ENCODE data around the gene MFN2. TPM values are rescaled to one million over a fixed set of nuclear protein-coding genes. Genes with fewer than 3 reads are reported as not detected.

MFN2 gene
- total and polyA plus RNA-seq, 3 donors from 2014 or later: 77.5 to 95.3 (median 80.0) TPM

- DNase-seq: no peak
- no peak for TF ChIP-seq POLR2A (IDR thresholded peaks at IDR 0.05)
- TF ChIP-seq, protein P1, sequence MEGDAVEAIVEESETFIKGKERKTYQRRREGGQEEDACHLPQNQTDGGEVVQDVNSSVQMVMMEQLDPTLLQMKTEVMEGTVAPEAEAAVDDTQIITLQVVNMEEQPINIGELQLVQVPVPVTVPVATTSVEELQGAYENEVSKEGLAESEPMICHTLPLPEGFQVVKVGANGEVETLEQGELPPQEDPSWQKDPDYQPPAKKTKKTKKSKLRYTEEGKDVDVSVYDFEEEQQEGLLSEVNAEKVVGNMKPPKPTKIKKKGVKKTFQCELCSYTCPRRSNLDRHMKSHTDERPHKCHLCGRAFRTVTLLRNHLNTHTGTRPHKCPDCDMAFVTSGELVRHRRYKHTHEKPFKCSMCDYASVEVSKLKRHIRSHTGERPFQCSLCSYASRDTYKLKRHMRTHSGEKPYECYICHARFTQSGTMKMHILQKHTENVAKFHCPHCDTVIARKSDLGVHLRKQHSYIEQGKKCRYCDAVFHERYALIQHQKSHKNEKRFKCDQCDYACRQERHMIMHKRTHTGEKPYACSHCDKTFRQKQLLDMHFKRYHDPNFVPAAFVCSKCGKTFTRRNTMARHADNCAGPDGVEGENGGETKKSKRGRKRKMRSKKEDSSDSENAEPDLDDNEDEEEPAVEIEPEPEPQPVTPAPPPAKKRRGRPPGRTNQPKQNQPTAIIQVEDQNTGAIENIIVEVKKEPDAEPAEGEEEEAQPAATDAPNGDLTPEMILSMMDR (IDR thresholded peaks at IDR 0.05): no peak
- no peaks in the 10 kb centered on the region for H3K9me3 ChIP-seq
- H3K27ac ChIP-seq: no peak overlapping the region
- no peaks in the 10 kb centered on the region for H3K27me3 ChIP-seq
- intact Hi-C loops (cut with DNase I; ENCODE audit: low total_unique reads): no loop called here
- no peak overlapping the region for H3K4me3 ChIP-seq
- 71 to 84% methylated on average over 5 to 7 of the region's 7 CpGs for WGBS, 2 donors
- peaks cover 8% of the 10 kb centered on the region for H3K4me1 ChIP-seq
- H3K36me3 ChIP-seq (ENCODE audit: low read depth, missing control alignments): no peaks in the 10 kb centered on the region
Observed at GRCh38 chr1:12059722-12060464, 79.6 kb downstream of the MFN2 start.

GRCh38 chr1:12060500-12060899 lies 80.3 kb downstream of the MFN2 start:
- Histone ChIP-seq H3K27ac (no peak overlapping the region), H3K27me3 (no peaks in the 10 kb centered on the region), H3K9me3 (no peaks in the 10 kb centered on the region), H3K36me3 (ENCODE audit: low read depth, missing control alignments) (no peaks in the 10 kb centered on the region), H3K4me1 (peaks cover 8% of the 10 kb centered on the region), H3K4me3 (no peak overlapping the region)
- WGBS, 2 donors: 94 to 96% methylated on average over 3 of the region's 3 CpGs
- TF ChIP-seq, protein P1 (IDR thresholded peaks at IDR 0.05): no peak
- TF ChIP-seq POLR2A (IDR thresholded peaks at IDR 0.05): no peak
- DNase-seq: no peak
- intact Hi-C loops (cut with DNase I; ENCODE audit: low total_unique reads): no loop called here

Small RNAs within 50 kb of the gene (microRNA-seq; reads per million reads assigned to microRNA genes)
- gene MIR6729 (ENCODE audit: borderline number of aligned reads in 2 of 2, borderline replicate concordance in 1 of 2): 0 reads per million in 2 donors

Small RNAs within 50 kb of the gene (small RNA-seq; reads per million reads assigned to genes)
- 0 reads per million in 2 donors for gene AL096840.1
- 0 reads per million in 2 donors for gene MIR6729
- 0 reads per million in 2 donors for gene RF00019
- 0 reads per million in 2 donors for gene RN7SL649P

Other genes with a start within 250 kb of the MFN2 start
- gene AGTRAP, start 244.3 kb upstream of the MFN2 start, total RNA-seq: 10 to 100 TPM; 64.1 to 75.3 TPM
- 49.2 TPM for gene AGTRAP, start 244.3 kb upstream of the MFN2 start, polyA plus RNA-seq (ENCODE audit: insufficient read depth, low read depth, low replicate concordance)
- 10 to 100 TPM; 26.0 to 34.5 TPM for gene C1orf167, start 218.3 kb upstream of the MFN2 start, total RNA-seq
- gene C1orf167, start 218.3 kb upstream of the MFN2 start, polyA plus RNA-seq (ENCODE audit: insufficient read depth, low read depth, low replicate concordance): 64.2 TPM
- 10 to 100 TPM; 68.3 to 78.3 TPM for gene MTHFR, start 174.5 kb upstream of the MFN2 start, total RNA-seq
- 30.4 TPM for gene MTHFR, start 174.5 kb upstream of the MFN2 start, polyA plus RNA-seq (ENCODE audit: insufficient read depth, low read depth, low replicate concordance)
- gene CLCN6, start 174.3 kb upstream of the MFN2 start, total RNA-seq: 10 to 100 TPM; 57.1 to 91.7 TPM
- gene CLCN6, start 174.3 kb upstream of the MFN2 start, polyA plus RNA-seq (ENCODE audit: insufficient read depth, low read depth, low replicate concordance): 47.9 TPM
- not detected for gene NPPA, start 132.7 kb upstream of the MFN2 start, total RNA-seq
- gene NPPA, start 132.7 kb upstream of the MFN2 start, polyA plus RNA-seq (ENCODE audit: insufficient read depth, low read depth, low replicate concordance): not detected
- under 1 TPM in 1 of 2 donors, not detected in 1; 0.50 TPM for gene NPPB, start 121.5 kb upstream of the MFN2 start, total RNA-seq
- not detected for gene NPPB, start 121.5 kb upstream of the MFN2 start, polyA plus RNA-seq (ENCODE audit: insufficient read depth, low read depth, low replicate concordance)
- 100 to 1,000 TPM; 140 to 144 TPM for gene KIAA2013, start 54.0 kb upstream of the MFN2 start, total RNA-seq
- gene KIAA2013, start 54.0 kb upstream of the MFN2 start, polyA plus RNA-seq (ENCODE audit: insufficient read depth, low read depth, low replicate concordance): 73.5 TPM
- gene PLOD1, start 45.7 kb upstream of the MFN2 start, total RNA-seq: 10 to 100 TPM; 33.1 to 62.0 TPM
- gene PLOD1, start 45.7 kb upstream of the MFN2 start, polyA plus RNA-seq (ENCODE audit: insufficient read depth, low read depth, low replicate concordance): 41.3 TPM
- 10 to 100 TPM; 69.8 to 83.9 TPM for gene MIIP, start 39.1 kb downstream of the MFN2 start, total RNA-seq
- 44.5 TPM for gene MIIP, start 39.1 kb downstream of the MFN2 start, polyA plus RNA-seq (ENCODE audit: insufficient read depth, low read depth, low replicate concordance)
- gene TNFRSF8, start 82.9 kb downstream of the MFN2 start, total RNA-seq: 1 to 10 TPM; 5.4 to 6.9 TPM
- gene TNFRSF8, start 82.9 kb downstream of the MFN2 start, polyA plus RNA-seq (ENCODE audit: insufficient read depth, low read depth, low replicate concordance): 5.0 TPM
- 1 to 10 TPM; 7.7 to 8.0 TPM for gene TNFRSF1B, start 186.5 kb downstream of the MFN2 start, total RNA-seq
- gene TNFRSF1B, start 186.5 kb downstream of the MFN2 start, polyA plus RNA-seq (ENCODE audit: insufficient read depth, low read depth, low replicate concordance): 10.6 TPM
- 100 to 1,000 TPM in 1 of 2 donors, 10 to 100 TPM in 1; 86.8 to 125 TPM for gene VPS13D, start 249.6 kb downstream of the MFN2 start, total RNA-seq
- gene VPS13D, start 249.6 kb downstream of the MFN2 start, polyA plus RNA-seq (ENCODE audit: insufficient read depth, low read depth, low replicate concordance): 51.9 TPM

Data from testis (tissue), 3 donors.